Stimulated activated CD4-positive, alpha-beta T cell treated with anti-CD3 and anti-CD28 coated beads, Interleukin-12 subunit alpha, Interleukin-12 subunit beta, amount 100 ng/mL, for 48 hours (primary cell): Measurements from ENCODE around the gene SGCE.
"Not testable (repeated sequence)": the region's sequence is repeated elsewhere in the genome, so short reads cannot be mapped to it uniquely, and the experiment has no call there.

Source experiments
- DNase-seq, 3 donors: peaks; one replicate each; pipeline ENCODE4 v3.0.0-alpha.2; 2020; ENCODE audit warnings: low read depth in 2 of 3, low spot score in 1 of 3

The SGCE gene

GRCh38 chr7:94655848-94656657 lies at the start of gene SGCE:
SGCE (minus strand) TSS chr7:94656133; CDS start chr7:94656098, 35 bp downstream.
- peak in 2 of 3 donors; percentile 38 to 45 for DNase-seq

DNA sequence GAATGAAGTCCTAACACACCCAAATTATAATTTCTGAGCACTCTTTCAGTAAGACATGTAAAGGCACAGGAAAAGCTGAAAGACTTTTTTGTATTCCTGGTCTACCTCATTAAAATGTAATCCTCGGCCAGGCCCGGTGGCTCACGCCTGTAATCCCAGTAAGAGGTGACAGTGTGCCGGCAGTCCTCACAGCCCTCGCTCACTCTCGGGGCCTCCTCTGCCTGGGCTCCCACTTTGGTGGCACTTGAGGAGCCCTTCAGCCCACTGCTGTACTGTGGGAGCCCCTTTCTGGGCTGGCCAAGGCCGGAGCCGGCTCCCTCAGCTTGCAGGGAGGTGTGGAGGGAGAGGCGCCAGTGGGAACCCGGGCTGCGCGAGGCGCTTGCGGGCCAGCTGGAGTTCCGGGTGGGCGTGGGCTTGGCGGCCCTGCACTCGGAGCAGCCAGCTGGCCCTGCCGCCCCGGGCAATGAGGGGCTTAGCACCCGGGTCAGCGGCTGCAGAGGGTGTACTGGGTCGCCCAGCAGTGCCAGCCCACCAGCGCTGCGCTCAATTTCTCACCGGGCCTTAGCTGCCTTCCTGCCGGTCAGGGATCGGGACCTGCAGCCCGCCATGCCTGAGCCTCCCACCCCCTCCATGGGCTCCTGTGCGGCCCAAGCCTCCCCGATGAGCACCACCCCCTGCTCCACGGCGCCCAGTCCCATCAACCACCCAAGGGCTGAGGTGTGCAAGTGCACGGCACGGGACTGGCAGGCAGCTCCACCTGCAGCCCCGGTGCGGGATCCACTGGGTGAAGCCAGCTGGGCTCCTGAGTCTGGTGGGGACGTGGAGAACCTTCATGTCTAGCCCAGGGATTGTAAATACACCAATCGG lies 49.5 kb upstream of the SGCE start:
- not testable (repeated sequence) for DNase-seq

- DNase-seq: no peak
Measured at GRCh38 chr7:94701555-94701973, 45.6 kb upstream of the SGCE start.

GRCh38 chr7:94700926-94701554 lies 45.1 kb upstream of the SGCE start:
- no peak for DNase-seq

DNA sequence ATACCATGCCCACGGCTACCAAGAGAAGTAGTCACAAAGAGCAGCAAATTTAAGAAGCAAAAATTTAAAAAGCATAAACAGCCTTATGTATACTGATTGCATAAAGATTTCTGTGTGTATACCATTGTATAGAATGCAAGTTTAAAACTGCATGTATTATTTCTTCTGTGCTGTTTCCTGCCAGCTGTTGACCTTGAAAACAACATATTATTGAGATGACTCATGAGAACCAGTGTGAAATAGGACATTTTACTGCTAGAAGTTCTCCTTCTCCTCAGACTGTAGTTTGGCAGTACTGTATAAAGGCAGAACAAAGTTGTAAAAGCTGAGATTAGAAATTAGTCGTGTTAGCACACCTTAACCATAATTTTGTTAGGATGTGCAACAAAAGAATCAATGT lies 42.3 kb upstream of the SGCE start:
- no peak for DNase-seq

GRCh38 chr7:94697035-94697974 lies 41.4 kb upstream of the SGCE start:
- no peak for DNase-seq

GRCh38 chr7:94687810-94688209 lies 31.9 kb upstream of the SGCE start:
- no peak for DNase-seq

DNA sequence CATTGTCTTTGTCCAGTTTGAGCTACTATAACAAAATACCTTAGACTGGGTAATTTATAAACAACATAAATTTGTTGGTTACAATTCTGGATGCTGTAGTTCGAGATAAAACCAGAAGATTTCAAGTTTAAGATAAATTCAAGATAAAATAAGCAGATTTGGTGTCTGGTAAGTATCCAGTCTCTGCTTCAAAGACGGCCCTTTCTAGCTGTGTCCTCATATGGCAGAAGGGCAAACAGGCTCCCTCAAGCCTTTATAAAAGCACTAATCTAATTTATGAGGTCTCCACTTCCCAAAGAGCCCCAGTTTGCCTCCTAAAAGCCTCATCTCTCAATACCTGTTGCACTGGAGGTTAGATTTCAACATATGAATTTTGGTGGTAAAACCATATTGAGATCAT lies 31.1 kb upstream of the SGCE start:
- no peak for DNase-seq

GRCh38 chr7:94683066-94683465 lies 27.1 kb upstream of the SGCE start:
- no peak for DNase-seq

- DNase-seq: no peak
Measured at GRCh38 chr7:94679358-94679757, 23.4 kb upstream of the SGCE start.

- no peak for DNase-seq
Measured at GRCh38 chr7:94676431-94676830, 20.5 kb upstream of the SGCE start.

DNA sequence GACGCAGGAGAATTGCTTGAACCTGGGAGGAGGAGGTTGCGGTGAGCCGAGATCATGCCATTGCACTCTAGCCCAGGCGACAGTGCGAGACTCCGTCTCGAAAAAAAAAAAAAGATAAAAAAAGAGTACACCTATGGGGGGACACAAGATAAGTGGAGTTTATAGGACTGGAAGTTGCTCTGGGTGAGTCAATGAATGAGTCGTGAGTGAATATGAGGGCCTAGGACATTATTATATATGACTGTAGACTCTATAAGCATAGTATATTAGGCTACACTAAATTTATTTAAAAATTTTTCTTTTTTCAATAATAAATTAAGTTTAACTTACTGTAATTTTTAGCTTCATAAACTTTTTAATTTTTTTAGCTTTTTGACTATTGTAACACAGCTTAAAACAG lies 19.4 kb upstream of the SGCE start:
- no peak for DNase-seq

DNA sequence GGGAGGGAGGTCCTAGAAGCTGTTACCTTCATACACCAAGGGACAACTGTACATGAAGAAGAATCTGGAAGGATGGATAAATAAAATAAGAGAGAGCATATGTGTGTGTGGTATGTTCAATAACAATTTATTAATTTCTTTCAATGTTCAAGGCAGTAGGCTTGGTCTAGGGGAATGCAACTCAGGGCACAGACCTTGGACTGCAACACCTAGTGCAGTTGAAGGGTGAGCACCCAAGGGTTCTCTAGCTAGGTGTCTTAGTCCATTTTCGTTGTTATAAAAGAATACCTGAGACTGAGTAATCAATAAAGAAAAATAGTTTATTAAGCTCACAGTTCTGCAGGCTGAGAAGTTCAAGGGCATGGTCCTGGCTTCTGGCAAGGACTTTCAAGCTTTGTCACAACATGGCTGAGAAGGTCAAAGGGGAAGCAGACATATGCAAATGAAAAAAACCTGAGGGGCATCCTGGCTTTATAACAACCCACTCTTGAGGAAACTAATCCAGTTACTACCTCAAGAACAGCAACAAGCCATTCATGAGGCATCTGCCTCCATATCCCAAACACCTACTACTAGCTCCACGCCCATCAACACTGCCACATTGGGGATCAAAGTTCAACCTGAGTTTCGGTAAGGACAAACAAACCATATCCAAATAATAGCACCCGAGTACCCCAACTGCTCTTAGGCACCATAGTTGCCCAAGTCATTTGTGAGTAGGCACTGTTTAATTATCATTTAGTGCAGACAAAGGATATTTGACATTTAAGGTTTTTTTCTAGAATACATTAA lies 15.7 kb upstream of the SGCE start:
- DNase-seq: no peak

DNA sequence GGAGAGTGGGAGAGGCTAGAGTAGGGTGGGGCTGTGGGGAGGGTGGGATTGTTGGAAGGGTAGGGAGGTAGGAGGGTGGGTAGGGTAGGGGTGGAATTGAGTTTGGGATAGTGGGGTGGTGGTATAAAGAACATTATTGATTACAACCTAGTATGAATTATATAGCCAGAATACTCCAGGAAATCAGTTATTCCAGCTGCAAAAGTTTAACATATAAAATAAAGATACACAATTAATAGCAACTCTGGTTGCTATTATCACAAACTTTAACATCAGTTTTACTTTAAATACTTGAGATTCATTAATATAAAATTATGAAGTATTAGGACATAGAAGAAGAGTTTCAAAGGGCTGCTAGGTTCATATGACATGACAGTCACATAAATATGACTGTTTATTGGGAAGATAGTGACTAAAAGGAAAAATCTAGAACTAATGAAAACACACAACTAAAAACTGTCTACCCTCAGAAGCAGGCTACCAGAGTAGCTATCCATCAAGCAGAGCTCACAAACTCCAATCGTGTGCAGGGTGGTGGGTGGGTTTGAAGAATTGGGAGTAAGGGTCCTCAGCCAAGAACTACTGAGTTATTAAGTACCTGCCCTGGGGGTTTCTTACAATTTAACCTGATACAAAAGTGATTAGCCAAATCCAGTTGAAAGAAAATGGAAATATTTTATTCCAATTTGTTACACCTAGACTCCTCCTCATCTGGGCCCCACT lies 14.0 kb upstream of the SGCE start:
- DNase-seq: no peak

DNA sequence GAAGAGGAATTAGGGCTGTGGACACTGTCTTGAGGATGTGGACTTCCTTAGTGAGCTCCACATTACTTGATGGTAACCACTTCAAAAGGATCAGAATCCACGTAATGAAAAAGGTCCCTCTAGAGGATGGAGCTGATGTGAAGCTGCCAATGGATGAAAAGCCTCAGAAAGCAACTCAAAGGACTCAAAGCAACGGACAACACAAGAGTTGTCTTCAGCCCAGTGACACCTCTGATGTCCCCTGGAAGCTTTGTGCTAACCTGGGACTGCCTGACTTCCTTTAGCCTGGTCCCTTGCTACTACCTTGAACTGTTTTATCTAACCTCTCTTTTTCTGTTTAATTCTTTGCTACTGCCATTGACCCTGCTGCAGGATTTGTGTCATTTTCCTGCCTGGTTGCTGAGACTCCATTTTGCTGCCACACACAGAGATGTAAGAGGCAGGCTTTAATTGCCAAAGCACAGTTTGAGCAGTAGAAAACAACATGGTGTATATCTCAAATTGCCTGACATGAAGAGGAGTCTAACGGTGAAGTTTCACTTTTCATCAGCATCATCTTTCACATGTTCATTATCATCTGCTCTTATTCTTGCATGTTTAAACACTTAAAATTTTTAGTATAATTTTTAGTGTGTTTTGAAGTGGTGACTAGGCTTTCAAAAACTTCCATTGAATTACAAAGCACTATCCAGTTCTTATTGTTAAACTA lies 11.1 kb upstream of the SGCE start:
- no peak for DNase-seq

DNA sequence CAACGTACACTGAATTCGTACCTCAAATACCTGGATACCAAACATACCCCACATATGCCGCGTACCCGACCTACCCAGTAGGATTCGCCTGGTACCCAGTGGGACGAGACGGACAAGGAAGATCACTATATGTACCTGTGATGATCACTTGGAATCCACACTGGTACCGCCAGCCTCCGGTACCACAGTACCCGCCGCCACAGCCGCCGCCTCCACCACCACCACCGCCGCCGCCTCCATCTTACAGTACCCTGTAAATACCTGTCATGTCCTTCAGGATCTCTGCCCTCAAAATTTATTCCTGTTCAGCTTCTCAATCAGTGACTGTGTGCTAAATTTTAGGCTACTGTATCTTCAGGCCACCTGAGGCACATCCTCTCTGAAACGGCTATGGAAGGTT lies 9.5 kb upstream of the SGCE start:
- DNase-seq: no peak

DNA sequence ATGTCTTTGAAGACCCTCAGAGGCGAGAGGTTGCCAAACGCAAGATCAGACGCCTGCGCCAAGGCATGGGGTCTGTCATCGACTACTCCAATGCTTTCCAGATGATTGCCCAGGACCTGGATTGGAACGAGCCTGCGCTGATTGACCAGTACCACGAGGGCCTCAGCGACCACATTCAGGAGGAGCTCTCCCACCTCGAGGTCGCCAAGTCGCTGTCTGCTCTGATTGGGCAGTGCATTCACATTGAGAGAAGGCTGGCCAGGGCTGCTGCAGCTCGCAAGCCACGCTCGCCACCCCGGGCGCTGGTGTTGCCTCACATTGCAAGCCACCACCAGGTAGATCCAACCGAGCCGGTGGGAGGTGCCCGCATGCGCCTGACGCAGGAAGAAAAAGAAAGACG lies 8.1 kb upstream of the SGCE start:
- no peak for DNase-seq

DNA sequence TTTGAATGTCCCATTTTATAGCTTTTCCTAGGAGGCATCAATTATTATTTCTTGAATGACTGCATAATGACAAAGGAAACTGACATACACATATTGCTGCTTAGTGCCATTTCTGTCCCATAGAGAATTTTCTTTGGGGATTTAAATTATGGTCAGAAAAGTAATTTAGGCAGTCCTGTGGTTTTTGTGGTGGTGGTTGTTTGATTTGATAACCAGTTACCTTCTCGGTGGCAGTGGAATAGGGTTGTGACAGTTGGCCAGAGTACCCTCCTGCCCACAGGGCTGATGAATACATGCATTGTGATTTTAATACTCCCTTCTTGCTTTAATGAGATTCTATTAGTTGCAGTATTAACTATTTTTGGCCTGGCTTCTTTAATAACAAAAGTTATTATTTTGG lies 6.6 kb upstream of the SGCE start:
- DNase-seq: no peak

- no peak for DNase-seq
Measured at GRCh38 chr7:94660006-94660405, 4.1 kb upstream of the SGCE start.
